ENCODE data around the gene CSTF3. TPM values are rescaled to one million over a fixed set of nuclear protein-coding genes. Genes with fewer than 3 reads are reported as not detected.

CSTF3 gene
- total and polyA plus RNA-seq, 2 of the 4 experiments (the other 2 are of a cell fraction), result 14.5 to 23.4 TPM

DNA sequence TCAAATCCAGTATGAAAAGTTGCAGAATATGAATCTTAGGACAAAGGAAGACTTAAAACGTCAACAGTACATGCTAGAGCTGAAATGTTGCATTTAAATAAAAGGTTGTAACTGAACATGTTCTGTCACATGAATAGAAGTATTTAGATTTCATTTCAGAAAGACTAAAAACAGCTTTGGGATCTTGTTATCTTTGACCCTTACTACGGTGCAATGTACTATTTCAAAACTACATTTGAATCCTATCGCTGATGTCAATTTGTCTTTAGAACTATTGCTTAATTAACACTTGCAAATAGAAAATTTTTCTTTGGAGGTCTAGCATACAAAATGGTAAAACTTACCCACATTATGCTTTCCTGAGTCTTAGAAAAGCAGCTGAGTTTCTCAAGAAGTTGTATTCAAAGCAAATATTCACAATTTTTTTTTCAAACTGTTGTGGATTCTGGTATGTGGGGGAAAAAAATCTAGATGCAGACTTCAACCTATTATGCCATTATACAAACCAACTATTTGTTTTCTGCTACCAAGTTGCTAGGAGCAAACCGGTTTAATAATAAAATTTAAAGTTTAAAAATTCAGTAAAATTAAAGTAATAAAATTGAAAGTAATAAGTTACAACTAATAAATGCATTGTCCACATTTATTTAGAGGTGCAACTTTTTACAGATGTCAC, 25.4 kb downstream of the CSTF3 start:
- BruUV-seq (replicated peaks), result no TSS peak
- Histone ChIP-seq H3K4me2 (ENCODE audit: low read depth, low read length) (peak overlapping the region; percentile 45), H3K4ac (ENCODE audit: low read depth, low read length) (no peak overlapping the region), H3K18ac (ENCODE audit: low read depth, low read length) (no peak overlapping the region; the same call in 1 of the 2 replicates), H4K20me1 (ENCODE audit: insufficient read depth, low read length) (peaks cover 11% of the 10 kb centered on the region; the same call in 1 of the 2 replicates), H3K56ac (ENCODE audit: extremely low read depth, insufficient read depth, low read length) (no peak overlapping the region), H3K27me3 (ENCODE audit: control insufficient read depth, insufficient read depth, low read length) (no peaks in the 10 kb centered on the region), H2AFZ (replicated peaks; ENCODE audit: low read length, poor library complexity) (no peak overlapping the region), H4K5ac (ENCODE audit: low read depth, low read length) (no peak overlapping the region), H3K36me3 (ENCODE audit: control insufficient read depth, insufficient read depth, low read length) (peaks cover 6% of the 10 kb centered on the region), H2BK5ac (ENCODE audit: low read depth, low read length, poor library complexity, severe bottlenecking) (peak overlapping the region; percentile 44), H2AK5ac (ENCODE audit: low read depth, low read length) (no peak overlapping the region), H2BK20ac (ENCODE audit: low read depth, low read length) (no peak overlapping the region), H3K9me3 (ENCODE audit: control insufficient read depth, insufficient read depth, low read length) (no peaks in the 10 kb centered on the region), H3K4me1 (ENCODE audit: control insufficient read depth, insufficient read depth, low read length) (peaks cover 3% of the 10 kb centered on the region), H3K23ac (ENCODE audit: low read depth, low read length) (no peak overlapping the region), H2BK15ac (ENCODE audit: low read depth, low read length) (no peak overlapping the region), H3K4me3 (ENCODE audit: insufficient read depth, low read depth, low read length) (no peak overlapping the region), H3K9me1 (ENCODE audit: insufficient read depth, low read length) (no peaks in the 10 kb centered on the region), H4K91ac (ENCODE audit: insufficient read depth, low read depth, low read length) (no peak overlapping the region), H2AK9ac (replicated peaks; ENCODE audit: low read depth, low read length, poor library complexity) (no peak overlapping the region), H4K8ac (ENCODE audit: low read depth in 2 of 2, low read length in 2 of 2) (no peak overlapping the region), H3K79me1 (ENCODE audit: low read depth in 1 of 2, low read length in 2 of 2) (peaks cover 7 to 23% of the 10 kb centered on the region in 2 experiments; a peak in 3 of 4 replicates), H3K9ac (ENCODE audit: low read depth, low read length) (no peak overlapping the region), H2BK120ac (ENCODE audit: low read depth, low read length) (no peak overlapping the region), H3K14ac (replicated peaks; ENCODE audit: low read depth, low read length) (no peak overlapping the region; the same call in 1 of the 2 replicates), H3K27ac (ENCODE audit: insufficient read depth, low read length) (peak overlapping the region; percentile 47; the same call in 1 of the 2 replicates)
- WGBS, 2 experiments (ENCODE audit: extremely low coverage in 2 of 2, insufficient read length in 1 of 2), result no CpG with 5 or more reads among the region's 4 CpGs
- POLR2A ChIA-PET (ENCODE audit: unreplicated experiment), result no interaction called here
- DNase-seq, result no peak
- ATAC-seq (ENCODE audit: low read depth), result peak; percentile 9; the same call in 1 of the 2 replicates
- in situ Hi-C loops (cut with MboI; ENCODE audit: low sequenced_read_pairs) (no loop called here), dilution Hi-C loops (cut with HindIII; ENCODE audit: low sequenced_read_pairs, unreplicated experiment) (no loop called here), intact Hi-C loops (cut with micrococcal nuclease) (no loop called here)
- no peak for TF ChIP-seq RCOR1 (IDR thresholded peaks at IDR 0.05; ENCODE audit: insufficient replicate concordance, low read length)
- TF ChIP-seq SMC3 (IDR thresholded peaks at IDR 0.05; ENCODE audit: low read depth, low read length), result no peak
- no peak for TF ChIP-seq CHD1 (IDR thresholded peaks at IDR 0.05; ENCODE audit: low read depth, low read length)
- TF ChIP-seq, protein P1, sequence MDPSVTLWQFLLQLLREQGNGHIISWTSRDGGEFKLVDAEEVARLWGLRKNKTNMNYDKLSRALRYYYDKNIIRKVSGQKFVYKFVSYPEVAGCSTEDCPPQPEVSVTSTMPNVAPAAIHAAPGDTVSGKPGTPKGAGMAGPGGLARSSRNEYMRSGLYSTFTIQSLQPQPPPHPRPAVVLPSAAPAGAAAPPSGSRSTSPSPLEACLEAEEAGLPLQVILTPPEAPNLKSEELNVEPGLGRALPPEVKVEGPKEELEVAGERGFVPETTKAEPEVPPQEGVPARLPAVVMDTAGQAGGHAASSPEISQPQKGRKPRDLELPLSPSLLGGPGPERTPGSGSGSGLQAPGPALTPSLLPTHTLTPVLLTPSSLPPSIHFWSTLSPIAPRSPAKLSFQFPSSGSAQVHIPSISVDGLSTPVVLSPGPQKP (IDR thresholded peaks at IDR 0.05; ENCODE audit: borderline replicate concordance, low read depth, low read length), result no peak
- CTCF ChIA-PET, result no interaction called here
